NCI-H187 treated with DMSO at 0.1 percent for 48 hours (cell line): ENCODE data around the gene PADI4.
A peak's percentile ranks its signal among the peaks of the same experiment; 100 is the strongest.

ENCODE experiments used
- DNase-seq: peaks from one replicate; lab custom pipeline; 2025; lab: John Stamatoyannopoulos, UW

Gene PADI4

GRCh38 chr1:17307946-17308345 lies at the start of gene PADI4:
TSS of gene PADI4 (plus strand) at chr1:17308197. CDS start at chr1:17308223, 26 bp downstream.
- no peak for DNase-seq

DNA sequence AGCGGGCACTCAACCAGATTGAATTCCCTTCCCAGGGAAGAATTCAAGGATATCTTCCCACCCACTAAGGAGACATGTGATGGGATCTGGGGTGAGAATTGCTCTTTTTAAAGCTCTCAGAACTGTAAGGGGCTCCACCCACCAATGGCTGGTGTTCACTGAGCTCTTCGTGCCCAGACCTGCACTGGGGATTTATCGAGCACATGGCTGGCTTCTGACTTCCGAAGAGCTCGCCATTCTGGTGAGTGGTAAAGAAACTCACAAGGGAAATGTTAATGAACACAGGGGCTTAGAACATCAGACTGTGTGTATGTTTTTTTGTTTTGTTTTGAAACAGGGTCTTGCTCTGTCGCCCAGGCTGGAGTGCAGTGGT lies 49.3 kb upstream of the PADI4 start:
- DNase-seq: no peak

- no peak for DNase-seq
Observed at GRCh38 chr1:17259233-17259873, 48.6 kb upstream of the PADI4 start.

DNA sequence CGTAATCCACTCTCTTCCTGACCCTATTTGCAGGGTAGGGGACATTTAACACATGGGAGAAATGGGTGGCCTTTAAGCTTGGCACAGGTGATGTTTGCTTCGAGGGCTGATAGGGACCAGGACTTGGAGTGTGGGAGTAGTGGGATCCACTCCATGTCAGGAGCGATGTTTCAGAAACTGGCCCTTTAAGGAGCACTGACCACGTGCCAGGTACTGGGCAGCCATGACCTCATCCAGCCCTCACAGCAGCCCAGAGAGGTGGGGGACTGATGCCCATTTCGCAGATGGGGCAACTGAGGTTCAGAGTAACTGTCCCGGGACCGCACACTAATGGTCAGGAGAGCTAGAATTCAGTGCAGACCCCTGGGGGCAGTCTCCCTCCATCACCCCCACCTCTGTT lies 47.7 kb upstream of the PADI4 start:
- no peak for DNase-seq

GRCh38 chr1:17260738-17261137 lies 47.3 kb upstream of the PADI4 start:
- DNase-seq: no peak

- no peak for DNase-seq
Observed at GRCh38 chr1:17263936-17264335, 44.1 kb upstream of the PADI4 start.

DNA sequence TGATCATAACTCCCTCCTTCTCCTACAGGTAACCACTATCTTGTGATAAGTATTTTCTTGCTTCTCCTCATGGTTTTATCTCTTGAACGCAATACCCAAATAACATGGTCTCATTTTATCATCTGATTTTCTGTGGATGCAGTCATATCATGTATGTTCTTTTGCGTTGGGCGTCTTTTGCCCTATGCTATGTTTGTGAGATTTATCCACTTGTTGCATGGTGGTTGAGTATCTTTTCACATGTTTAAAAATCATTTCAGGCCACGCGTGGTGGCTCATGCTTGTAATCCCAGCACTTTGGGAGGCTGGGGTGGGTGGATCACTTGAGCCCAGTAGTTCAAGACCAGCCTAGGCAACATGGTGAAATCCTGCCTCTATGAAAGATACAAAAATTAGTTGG lies 43.5 kb upstream of the PADI4 start:
- no peak for DNase-seq

GRCh38 chr1:17265162-17265561 lies 42.8 kb upstream of the PADI4 start:
- DNase-seq: no peak

GRCh38 chr1:17265950-17266349 lies 42.0 kb upstream of the PADI4 start:
- DNase-seq: no peak

DNA sequence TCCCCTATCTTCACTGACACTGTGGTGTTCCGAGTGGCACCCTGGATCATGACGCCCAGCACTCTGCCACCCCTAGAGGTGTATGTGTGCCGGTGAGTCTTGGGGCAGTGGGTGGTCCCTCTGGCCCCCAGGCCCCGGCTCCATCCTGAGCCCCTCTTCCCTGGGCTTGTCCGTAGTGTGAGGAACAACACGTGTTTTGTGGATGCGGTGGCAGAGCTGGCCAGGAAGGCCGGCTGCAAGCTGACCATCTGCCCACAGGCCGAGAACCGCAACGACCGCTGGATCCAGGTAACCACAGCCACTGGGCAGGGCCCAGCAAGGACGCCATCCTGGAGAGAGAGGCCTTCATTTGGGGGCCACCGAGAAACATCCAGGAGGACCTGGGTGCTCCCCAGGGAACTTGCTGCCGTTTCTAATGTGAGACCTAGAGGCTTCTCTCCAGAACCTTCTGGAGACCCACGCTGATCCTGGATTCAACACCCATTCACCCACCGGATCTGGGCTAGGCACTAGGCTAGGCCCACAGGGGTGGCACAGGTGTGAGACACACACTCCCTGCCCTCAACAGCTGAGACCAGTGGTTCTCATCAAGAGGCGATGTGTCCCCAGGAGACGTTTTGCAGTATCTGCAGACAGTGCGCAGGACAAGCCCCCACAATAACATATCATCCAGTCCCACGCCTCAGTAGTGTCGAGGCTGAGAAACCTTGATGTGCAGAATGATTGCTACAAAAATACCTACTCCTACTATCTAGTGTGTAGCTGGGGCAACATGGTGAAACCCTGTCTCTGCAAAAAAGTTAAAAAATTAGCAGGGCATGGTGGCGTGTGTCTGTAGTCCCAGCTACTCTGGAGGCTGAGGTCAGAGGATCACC lies 36.9 kb upstream of the PADI4 start:
- no peak for DNase-seq

DNA sequence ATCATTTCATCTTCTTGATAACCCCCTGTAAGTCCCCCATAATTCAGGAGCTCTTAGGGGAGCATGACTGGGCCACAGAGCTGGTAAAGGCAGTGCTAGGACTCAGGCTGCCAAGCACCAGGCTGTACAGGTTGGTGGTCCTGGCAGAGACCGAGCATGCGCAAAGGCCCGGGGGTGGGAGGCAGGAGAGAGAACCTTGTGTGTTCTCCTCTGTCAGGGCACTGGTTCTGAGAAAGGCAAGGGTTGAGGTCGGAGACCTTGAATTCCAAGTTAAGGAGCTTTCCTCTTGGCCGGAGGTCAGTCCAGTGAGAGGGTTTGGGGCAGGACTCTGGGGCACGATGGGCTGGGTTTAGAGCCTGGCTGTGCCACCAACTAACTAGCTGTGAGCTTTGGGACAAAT lies 35.9 kb upstream of the PADI4 start:
- DNase-seq: no peak

DNA sequence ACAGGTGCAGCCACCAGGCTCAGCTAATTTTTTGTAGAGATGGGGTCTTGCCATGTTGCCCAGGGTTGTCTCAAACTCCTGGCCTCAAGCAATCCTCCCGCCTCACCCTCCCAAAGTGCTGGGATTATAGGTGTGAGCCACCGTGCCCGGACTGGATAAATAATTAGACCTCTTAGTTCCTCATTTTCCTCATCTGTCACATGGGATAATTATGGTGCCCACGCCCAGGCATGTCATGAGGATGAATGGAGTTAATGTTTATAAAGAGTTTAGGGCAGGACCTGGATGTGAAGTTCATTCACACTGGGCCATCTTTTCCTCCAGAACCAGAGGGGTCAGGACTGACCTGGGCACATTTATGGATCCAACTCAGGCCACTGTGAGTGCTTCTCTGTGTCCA lies 35.4 kb upstream of the PADI4 start:
- DNase-seq: no peak

DNA sequence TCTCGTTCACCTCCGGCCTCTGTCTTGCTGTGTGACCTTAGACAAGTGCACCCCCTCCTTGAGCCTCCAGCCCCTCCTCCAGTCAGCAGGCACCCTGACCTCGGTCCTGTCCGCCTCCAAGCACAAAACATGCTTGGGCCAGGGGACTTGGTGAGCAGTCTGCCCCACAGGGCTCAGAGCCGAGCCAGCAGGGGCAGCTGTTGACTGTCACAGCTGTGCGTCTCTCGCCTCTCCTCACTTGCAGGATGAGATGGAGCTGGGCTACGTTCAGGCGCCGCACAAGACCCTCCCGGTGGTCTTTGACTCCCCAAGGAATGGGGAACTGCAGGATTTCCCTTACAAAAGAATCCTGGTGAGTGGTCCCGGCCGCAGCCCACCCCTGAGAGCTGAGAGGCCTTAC lies 34.9 kb upstream of the PADI4 start:
- DNase-seq: no peak

DNA sequence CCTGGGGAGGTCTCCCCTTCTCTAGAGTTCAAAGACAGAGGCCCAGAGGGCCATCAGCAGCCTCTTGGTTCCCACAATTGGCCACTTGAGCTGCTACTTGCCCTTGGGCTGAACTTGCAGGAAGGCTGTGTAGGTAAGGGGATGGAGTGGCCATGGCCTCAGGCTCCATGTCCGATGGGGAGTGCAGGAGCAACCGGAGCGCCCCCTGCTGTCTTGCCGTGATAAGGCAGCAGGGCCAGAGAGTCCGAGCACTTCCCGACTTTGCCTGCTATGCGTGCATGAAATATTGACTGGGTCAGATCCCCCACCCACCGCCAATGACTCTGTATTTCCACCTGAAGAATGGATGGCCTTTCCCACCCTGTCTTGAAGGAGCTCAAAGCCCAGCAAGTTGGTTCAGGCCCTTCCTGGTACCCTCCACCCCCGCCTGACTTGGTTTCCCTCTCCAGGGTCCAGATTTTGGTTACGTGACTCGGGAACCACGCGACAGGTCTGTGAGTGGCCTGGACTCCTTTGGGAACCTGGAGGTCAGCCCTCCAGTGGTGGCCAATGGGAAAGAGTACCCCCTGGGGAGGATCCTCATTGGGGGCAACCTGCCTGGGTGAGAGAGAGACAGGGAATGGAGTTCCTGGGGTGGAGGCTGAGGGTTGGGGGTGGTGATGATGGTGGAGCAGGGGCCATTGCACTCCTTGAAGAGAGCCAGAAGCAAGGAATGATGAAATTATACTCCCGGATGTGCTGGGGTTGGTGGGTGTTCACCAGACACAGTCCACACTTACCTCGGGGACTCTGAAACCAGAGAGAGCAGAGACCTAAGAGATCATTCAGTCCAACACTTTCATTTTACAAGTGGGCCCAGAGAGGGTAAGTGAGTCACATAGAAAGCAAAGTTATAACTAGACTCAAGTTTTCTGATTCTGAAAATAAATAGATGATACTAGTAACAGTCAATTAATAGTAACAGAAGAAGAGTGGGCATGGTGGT lies 33.5 kb upstream of the PADI4 start:
- peak; percentile 0 for DNase-seq

- no peak for DNase-seq
Observed at GRCh38 chr1:17276568-17276967, 31.4 kb upstream of the PADI4 start.

DNA sequence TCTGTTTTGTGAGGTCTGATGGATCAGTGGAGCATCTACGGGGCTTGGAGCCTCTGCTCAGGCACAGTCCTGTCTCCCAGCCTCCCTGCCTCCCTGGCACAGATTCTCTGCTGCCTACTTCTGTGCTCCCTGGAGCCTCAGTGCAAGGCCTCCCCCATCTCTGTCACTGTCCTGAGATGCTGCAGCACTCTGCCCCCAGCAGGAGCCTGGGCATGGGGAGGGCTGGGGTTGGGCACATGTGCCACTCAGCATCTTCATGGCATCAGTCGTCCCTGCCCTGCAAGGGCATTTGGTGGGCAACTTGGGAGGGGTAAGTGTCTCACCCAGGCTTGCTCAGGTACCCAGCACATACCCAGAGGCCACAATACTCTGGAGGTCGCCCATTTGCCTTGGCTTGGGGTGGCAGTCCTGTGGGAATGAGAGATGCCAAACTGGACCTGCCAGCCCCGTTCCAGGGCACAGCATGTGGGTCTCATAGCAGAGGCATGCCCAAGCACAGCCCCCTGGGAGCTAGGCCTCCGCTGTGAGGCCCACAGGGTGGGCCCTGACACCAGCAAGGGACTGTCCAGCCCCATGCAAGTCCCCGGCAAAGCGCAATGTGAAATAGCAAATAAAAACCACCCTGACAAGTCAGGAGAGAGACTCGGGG lies 30.4 kb upstream of the PADI4 start:
- no peak for DNase-seq

DNA sequence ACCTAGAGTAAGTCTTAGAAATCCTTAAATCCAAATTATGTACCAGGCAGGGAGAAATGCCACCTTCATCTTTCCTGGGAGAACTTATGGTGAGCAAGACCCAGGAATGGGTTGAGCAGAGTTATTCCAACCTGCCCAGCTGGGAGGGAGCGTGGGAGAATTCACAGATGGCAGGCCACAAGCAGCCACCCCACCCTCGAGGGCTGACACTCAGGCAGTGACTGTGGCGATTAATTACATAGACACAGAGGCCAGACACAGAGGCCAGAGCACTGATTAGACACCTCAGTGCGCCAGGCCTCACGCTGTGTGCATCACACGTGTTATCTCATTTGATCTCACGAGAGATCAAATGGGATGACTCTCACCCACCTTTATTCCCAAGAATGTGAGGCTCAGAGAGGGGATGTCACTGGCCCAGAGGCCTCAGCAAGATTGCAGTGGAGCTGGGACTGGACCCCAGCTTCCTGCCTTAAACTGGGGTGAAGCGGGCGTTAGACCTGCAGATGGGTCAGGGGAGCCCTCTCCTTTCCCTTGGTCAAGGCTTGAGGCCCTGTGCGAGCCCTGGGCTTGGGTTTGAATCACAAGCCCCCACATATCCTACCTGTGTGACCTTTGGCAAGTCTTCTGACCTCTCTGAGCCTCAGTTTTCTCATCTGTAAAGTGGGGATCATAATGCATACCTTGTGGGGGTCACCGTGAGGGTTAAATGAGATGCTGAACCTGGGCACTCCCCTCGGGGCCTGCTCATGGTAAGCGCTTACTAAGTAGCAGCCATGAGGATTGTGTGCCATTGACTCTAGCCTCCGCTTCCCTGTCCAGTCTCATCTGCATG lies 28.8 kb upstream of the PADI4 start:
- no peak for DNase-seq

DNA sequence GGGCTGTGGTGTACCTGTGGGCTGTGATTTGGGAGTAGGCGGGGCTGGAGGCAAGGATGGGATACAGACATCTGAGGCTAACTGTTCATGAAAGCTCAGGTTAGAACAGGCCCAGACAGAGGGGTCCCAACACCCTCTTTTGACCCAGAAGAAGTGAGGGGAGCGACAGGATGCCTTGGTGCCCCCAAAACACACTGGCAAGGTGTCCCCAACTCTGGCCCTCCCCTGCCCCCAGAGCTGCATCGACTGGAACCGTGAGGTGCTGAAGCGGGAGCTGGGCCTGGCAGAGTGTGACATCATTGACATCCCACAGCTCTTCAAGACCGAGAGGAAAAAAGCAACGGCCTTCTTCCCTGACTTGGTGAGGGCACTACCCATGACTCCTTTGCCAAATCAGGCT lies 27.6 kb upstream of the PADI4 start:
- no peak for DNase-seq

- no peak for DNase-seq
Observed at GRCh38 chr1:17280894-17281293, 27.1 kb upstream of the PADI4 start.

GRCh38 chr1:17281775-17282181 lies 26.2 kb upstream of the PADI4 start:
- DNase-seq: no peak

- no peak for DNase-seq
Observed at GRCh38 chr1:17282836-17283235, 25.2 kb upstream of the PADI4 start.
